Kidney (tissue), 14 donors: ENCODE results near the gene PTGDR2. TPM values are rescaled to one million over a fixed set of nuclear protein-coding genes. Genes with fewer than 3 reads are reported as not detected.

Experiments
- DNase-seq, 5 donors: peaks; one replicate each; pipeline ENCODE4 v3.0.0-alpha.2; 2013 to 2020
- FAIRE-seq: peaks from 2 replicates; lab custom pipeline; 2012; peaks lifted over from hg19 to GRCh38; lab: Jason Lieb, UNC
- H3K27ac ChIP-seq, 2 donors: one replicate each; pipeline ENCODE4 v1.7.0; 2013; ENCODE audit warnings: low read depth in 2 of 2, low read length in 2 of 2, inconsistent platforms in 1 of 2
- H3K27me3 ChIP-seq: one replicate; pipeline ENCODE4 v1.7.1; 2013; ENCODE audit warnings: low read length, inconsistent platforms; ENCODE audit not compliant: control insufficient read depth, insufficient read depth
- H3K36me3 ChIP-seq, 3 donors: one replicate each; pipeline versions ENCODE4 v1.7.0 to v1.7.1; 2013; ENCODE audit warnings: low read length in 3 of 3, control low read depth in 1 of 3, inconsistent platforms in 1 of 3; ENCODE audit not compliant: insufficient read depth in 3 of 3, control insufficient read depth in 2 of 3
- H3K4me1 ChIP-seq, 3 donors: one replicate each; pipeline versions ENCODE4 v1.7.0 to v1.7.1; 2013; ENCODE audit warnings: low read length in 3 of 3, inconsistent platforms in 1 of 3, low read depth in 1 of 3; ENCODE audit not compliant: control insufficient read depth in 2 of 3, insufficient read depth in 2 of 3
- H3K4me3 ChIP-seq, 3 donors: one replicate each; pipeline versions ENCODE4 v1.7.0 to v1.8.1; 2013; ENCODE audit warnings: low read length in 3 of 3, control low read depth in 1 of 3, inconsistent platforms in 1 of 3
- H3K9ac ChIP-seq, 3 donors: one replicate each; pipeline versions ENCODE4 v1.7.0 to v1.7.1; 2013; ENCODE audit warnings: low read length in 3 of 3, control low read depth in 1 of 3, inconsistent platforms in 1 of 3
- H3K9me3 ChIP-seq, 3 donors: one replicate each; pipeline versions ENCODE4 v1.7.0 to v1.7.1; 2013; ENCODE audit warnings: low read length in 3 of 3, control low read depth in 1 of 3, inconsistent platforms in 1 of 3; ENCODE audit not compliant: control insufficient read depth in 2 of 3, insufficient read depth in 1 of 3
- CTCF ChIP-seq: IDR thresholded peaks from 3 replicates; pipeline ENCODE4 v1.5.1; 2012; ENCODE audit warnings: mild to moderate bottlenecking, moderate library complexity, borderline replicate concordance; ENCODE audit not compliant: insufficient read depth; ENCODE audit errors: extremely low read depth
- intact Hi-C: fragments of 100-400 bp; cut with DNase I; formaldehyde crosslinking; loops from one replicate; pipeline ENCODE4 v1.11.1; 2022
- polyA plus RNA-seq: library from polyadenylated mRNA; stranded (reverse); fragments of 350-450 nt; fragmentation: Illumina TruSeq; extraction: RNeasy Lipid Tissue Mini Kit (QIAGEN cat#74804); gene quantifications from one replicate; pipeline ENCODE4 v1.2.3, GENCODE V29; 2014; ENCODE audit warnings: low read depth, low replicate concordance; ENCODE audit not compliant: insufficient read depth
- total RNA-seq: library from RNA; stranded (reverse); fragmentation: NEBNext Ultra II Directional; extraction: Animal tissue kit (Norgen Biotek cat#: 25700); gene quantifications from one replicate; pipeline ENCODE4 v1.2.1, GENCODE V29; 2021
- donor health status: control.
- donor health status: control.
- donor health status: control.
- donor health status: control.
- donor health status: control.
- donor health status: DM: yes; HTN: yes; CAD: no.
- donor health status: Normal renal cell carcinoma (clear cell type).

The PTGDR2 gene
- total and polyA plus RNA-seq, 2 donors from 2014 or later: 0.16 TPM; not detected in 1

- Histone ChIP-seq H3K36me3 (peaks cover 0 to 3% (median 0%) of the 10 kb centered on the region in 3 donors), H3K27me3 (no peaks in the 10 kb centered on the region), H3K9ac (no peak overlapping the region), H3K27ac (no peak overlapping the region), H3K4me1 (peaks cover 0 to 25% (median 6%) of the 10 kb centered on the region in 3 donors), H3K4me3 (no peak overlapping the region), H3K9me3 (no peaks in the 10 kb centered on the region)
- no peak for TF ChIP-seq CTCF
- intact Hi-C loops: no loop called here
- FAIRE-seq: no peak
- DNase-seq: no peak
Measured at GRCh38 chr11:60847281-60847680, 8.5 kb downstream of the PTGDR2 start.

- no peak for DNase-seq
- H3K4me1 ChIP-seq: peaks cover 5 to 30% (median 15%) of the 10 kb centered on the region in 3 donors
- H3K9ac ChIP-seq: no peak overlapping the region
- no peaks in the 10 kb centered on the region for H3K9me3 ChIP-seq
- intact Hi-C loops: no loop called here
- no peaks in the 10 kb centered on the region for H3K27me3 ChIP-seq
- TF ChIP-seq CTCF: no peak
- peaks cover 0 to under 1% (median 0%) of the 10 kb centered on the region in 3 donors for H3K36me3 ChIP-seq
- FAIRE-seq: no peak
- no peak overlapping the region for H3K4me3 ChIP-seq
- H3K27ac ChIP-seq: no peak overlapping the region
Measured at GRCh38 chr11:60845338-60845737, 10.4 kb downstream of the PTGDR2 start.

GRCh38 chr11:60844870-60845221 is 10.9 kb downstream of the PTGDR2 start:
- no peak overlapping the region for H3K4me3 ChIP-seq

More at GRCh38 chr11:60844870-60845221, 10.9 kb downstream of the PTGDR2 start:
- Histone ChIP-seq H3K36me3 (no peaks in the 10 kb centered on the region), H3K4me1 (peaks cover 5 to 30% (median 15%) of the 10 kb centered on the region in 3 donors), H3K9ac (no peak overlapping the region), H3K9me3 (no peaks in the 10 kb centered on the region), H3K27ac (no peak overlapping the region), H3K27me3 (no peaks in the 10 kb centered on the region)
- DNase-seq (no peak), FAIRE-seq (no peak)
- intact Hi-C loops: no loop called here
- no peak for TF ChIP-seq CTCF
